Measurements from ENCODE around the gene NDRG3. TPM values are rescaled to one million over a fixed set of nuclear protein-coding genes. Genes with fewer than 3 reads are reported as not detected.

Gene NDRG3
- total RNA-seq, 4 donors from 2014 or later: 17.9 to 35.0 (median 29.6) TPM

DNA sequence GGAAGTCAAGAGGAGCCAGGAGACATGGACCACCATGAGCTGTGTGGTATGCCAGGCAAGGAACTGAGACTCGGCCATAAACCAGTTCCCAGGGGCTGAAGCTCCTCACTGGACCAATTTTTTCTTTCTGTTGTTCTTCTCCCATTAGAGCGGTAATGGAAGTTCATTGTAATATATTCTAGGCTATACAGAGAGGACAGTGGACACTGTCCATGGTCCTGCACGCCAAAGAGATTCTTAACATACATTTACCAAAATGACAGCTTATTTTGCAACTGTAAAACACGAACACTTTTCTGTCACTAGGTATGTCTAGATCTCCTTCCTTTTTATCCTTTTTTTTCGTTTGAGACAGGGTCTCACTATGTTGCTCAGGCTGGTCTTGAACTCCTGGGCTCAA is 40.8 kb upstream of the NDRG3 start:
- intact Hi-C loops (cut with DNase I; ENCODE audit: low total_unique reads): no loop called here
- Histone ChIP-seq H3K36me3 (no peaks in the 10 kb centered on the region), H3K4me3 (no peak overlapping the region), H3K27me3 (no peaks in the 10 kb centered on the region), H3K4me1 (no peaks in the 10 kb centered on the region), H3K9me3 (no peaks in the 10 kb centered on the region), H3K27ac (no peak overlapping the region)
- no peak for DNase-seq
- TF ChIP-seq POLR2A (IDR thresholded peaks at IDR 0.05) (no peak), CTCF (IDR thresholded peaks at IDR 0.05) (no peak)

DNA sequence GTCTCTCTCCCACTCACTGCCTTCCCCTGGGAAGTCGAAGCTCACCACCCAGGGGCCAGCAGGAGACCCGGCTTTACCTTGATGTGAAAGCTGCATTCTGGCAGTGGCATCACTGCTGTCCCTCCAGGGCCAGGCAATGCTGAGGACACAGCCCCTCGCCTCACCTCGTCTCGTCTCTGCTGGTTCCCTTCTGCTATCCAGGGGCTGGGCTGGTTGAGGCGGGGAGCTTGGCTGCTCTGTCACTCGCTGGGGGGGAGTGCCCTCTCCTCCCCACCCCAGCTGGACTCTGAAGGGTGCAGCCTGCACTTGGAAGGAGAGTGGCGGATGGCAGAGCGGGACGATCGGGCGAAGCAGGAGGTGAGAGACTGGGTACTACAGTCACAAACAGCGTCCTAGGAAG is 40.4 kb upstream of the NDRG3 start:
- Histone ChIP-seq H3K36me3 (no peaks in the 10 kb centered on the region), H3K4me3 (no peak overlapping the region), H3K4me1 (no peaks in the 10 kb centered on the region), H3K27ac (no peak overlapping the region), H3K27me3 (no peaks in the 10 kb centered on the region), H3K9me3 (no peaks in the 10 kb centered on the region)
- no peak for TF ChIP-seq CTCF (IDR thresholded peaks at IDR 0.05)
- no peak for TF ChIP-seq POLR2A (IDR thresholded peaks at IDR 0.05)
- no peak for DNase-seq
- intact Hi-C loops (cut with DNase I; ENCODE audit: low total_unique reads): no loop called here

- Histone ChIP-seq H3K27me3 (no peaks in the 10 kb centered on the region), H3K4me3 (no peak overlapping the region), H3K27ac (peak overlapping the region in 1 of 2 donors; percentile 55), H3K4me1 (no peaks in the 10 kb centered on the region), H3K36me3 (no peaks in the 10 kb centered on the region), H3K9me3 (no peaks in the 10 kb centered on the region)
- DNase-seq: no peak
- intact Hi-C loops (cut with DNase I; ENCODE audit: low total_unique reads): no loop called here
- TF ChIP-seq POLR2A (IDR thresholded peaks at IDR 0.05): no peak
These were observed 39.4 kb upstream of the NDRG3 start for GRCh38 chr20:36785308-36785707.

DNA sequence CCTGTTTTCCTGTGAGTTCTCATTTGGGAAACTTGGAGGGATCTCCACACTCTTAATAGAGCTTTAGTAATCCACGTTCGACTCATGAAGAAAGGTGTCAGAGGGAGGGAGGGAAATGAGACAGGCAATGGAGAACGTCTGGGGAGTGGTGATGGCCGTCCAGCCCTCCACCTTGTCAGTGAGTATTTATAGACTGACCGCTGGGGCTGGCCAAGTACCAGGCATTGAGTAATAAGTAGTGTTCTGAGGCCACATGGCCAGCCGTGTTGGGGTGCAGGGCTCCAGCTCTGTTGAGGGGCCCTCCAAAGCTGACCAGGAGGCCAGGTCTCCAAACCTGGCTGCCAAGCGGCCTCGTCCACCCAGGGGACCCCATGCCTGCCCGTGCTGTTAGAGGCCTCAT is 39.0 kb upstream of the NDRG3 start:
- peak overlapping the region; percentile 11 to 55 for H3K27ac ChIP-seq
- peak; percentile 62 to 72 for DNase-seq
- no peak for TF ChIP-seq POLR2A (IDR thresholded peaks at IDR 0.05)
- TF ChIP-seq CTCF (IDR thresholded peaks at IDR 0.05): no peak
- H3K4me1 ChIP-seq: no peaks in the 10 kb centered on the region
- intact Hi-C loops (cut with DNase I; ENCODE audit: low total_unique reads): no loop called here
- no peak overlapping the region for H3K4me3 ChIP-seq
- no peaks in the 10 kb centered on the region for H3K36me3 ChIP-seq
- H3K27me3 ChIP-seq: no peaks in the 10 kb centered on the region
- H3K9me3 ChIP-seq: no peaks in the 10 kb centered on the region

DNA sequence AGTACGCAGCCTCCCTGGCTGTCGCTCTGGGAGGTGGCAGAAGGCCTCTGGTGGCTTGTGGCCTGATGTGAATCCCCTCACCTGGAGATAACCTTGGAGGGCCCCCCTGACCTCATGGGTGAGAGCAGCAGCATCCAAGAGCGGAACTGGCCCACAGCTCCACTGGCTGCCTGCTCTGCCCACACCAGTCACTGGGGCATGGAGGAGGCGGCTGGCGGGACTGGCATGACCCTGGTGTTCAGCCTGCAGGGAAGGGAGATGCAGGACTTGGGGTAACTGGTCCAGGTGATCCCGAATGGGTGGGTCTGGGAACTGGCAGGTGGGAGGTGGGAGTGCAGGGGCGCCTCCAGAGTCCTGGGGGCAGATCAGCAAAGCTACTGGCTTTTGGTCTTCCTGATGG is 38.2 kb upstream of the NDRG3 start:
- Histone ChIP-seq H3K27ac (peak overlapping the region in 1 of 2 donors; percentile 55), H3K27me3 (no peaks in the 10 kb centered on the region), H3K4me1 (no peaks in the 10 kb centered on the region), H3K9me3 (no peaks in the 10 kb centered on the region), H3K36me3 (no peaks in the 10 kb centered on the region), H3K4me3 (no peak overlapping the region)
- intact Hi-C loops (cut with DNase I; ENCODE audit: low total_unique reads): no loop called here
- TF ChIP-seq POLR2A (IDR thresholded peaks at IDR 0.05): no peak
- no peak for TF ChIP-seq CTCF (IDR thresholded peaks at IDR 0.05)
- no peak for DNase-seq

- no peak for TF ChIP-seq CTCF (IDR thresholded peaks at IDR 0.05)
- Histone ChIP-seq H3K4me1 (no peaks in the 10 kb centered on the region), H3K36me3 (no peaks in the 10 kb centered on the region), H3K27me3 (no peaks in the 10 kb centered on the region), H3K9me3 (no peaks in the 10 kb centered on the region), H3K4me3 (no peak overlapping the region), H3K27ac (no peak overlapping the region)
- intact Hi-C loops (cut with DNase I; ENCODE audit: low total_unique reads): no loop called here
- DNase-seq: no peak
These were observed 33.8 kb upstream of the NDRG3 start for GRCh38 chr20:36779656-36780025.

Measured in uterus (tissue), 4 donors.